Measurements from ENCODE around the gene FSIP2. TPM values are rescaled to one million over a fixed set of nuclear protein-coding genes. Genes with fewer than 3 reads are reported as not detected.

Gene FSIP2
- total and polyA plus RNA-seq, 2 of the 8 experiments (the other 6 are each of a cell fraction or from before 2014, with no cell fraction given), result 0.47 to 1.4 TPM

DNA sequence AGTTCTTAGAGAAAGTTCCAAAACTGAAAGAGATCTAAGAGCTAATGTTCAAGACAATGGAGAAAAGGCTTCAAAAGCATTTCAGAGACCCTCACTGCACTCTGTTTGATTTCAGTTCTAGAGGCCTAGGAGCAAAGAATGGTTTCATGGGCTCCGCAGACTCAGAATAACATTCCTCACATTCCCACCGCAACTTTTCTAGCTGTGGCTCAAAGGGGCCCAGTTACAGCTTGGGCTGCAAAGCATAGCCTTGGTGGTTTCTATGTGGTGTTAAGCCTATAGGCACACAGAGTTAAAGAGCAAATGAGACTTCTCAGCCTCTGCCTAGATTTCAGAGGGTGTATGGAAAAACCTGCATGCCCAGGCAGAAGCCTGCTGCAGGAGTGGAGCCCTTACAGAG, 73.0 kb downstream of the FSIP2 start:
- Histone ChIP-seq H4K91ac (replicated peaks; ENCODE audit: insufficient read length, low read length) (no peak overlapping the region), H2AFZ (ENCODE audit: low read length) (no peak overlapping the region), H3K27me3 (replicated peaks in 1 of 4; ENCODE audit: control insufficient read depth in 3 of 4, extremely low read depth in 1 of 4, insufficient read depth in 3 of 4, low read length in 3 of 4) (no peaks in the 10 kb centered on the region), H4K20me1 (replicated peaks in 1 of 2; ENCODE audit: control insufficient read depth in 1 of 2, insufficient read depth in 2 of 2, low read length in 2 of 2) (no peaks in the 10 kb centered on the region), H3K4me2 (ENCODE audit: insufficient read depth in 1 of 2, low read depth in 2 of 2, low read length in 2 of 2) (no peak overlapping the region), H3K4ac (replicated peaks; ENCODE audit: insufficient read length, low read depth, low read length) (no peak overlapping the region), H3K4me3 (ENCODE audit: extremely low read depth in 1 of 4, insufficient read depth in 2 of 4, low read depth in 3 of 4, low read length in 4 of 4) (no peak overlapping the region), H2BK20ac (ENCODE audit: low read length) (no peak overlapping the region), H3K23me2 (ENCODE audit: low read depth, low read length) (no peaks in the 10 kb centered on the region), H3K27ac (ENCODE audit: low read depth, low read length) (no peak overlapping the region), H3K4me1 (replicated peaks in 1 of 4; ENCODE audit: control insufficient read depth in 3 of 4, insufficient read depth in 4 of 4, low read length in 3 of 4) (no peaks in the 10 kb centered on the region), H2BK15ac (ENCODE audit: low read length) (no peak overlapping the region), H3K56ac (replicated peaks; ENCODE audit: insufficient read length, low read depth, low read length) (no peak overlapping the region), H3K79me1 (ENCODE audit: low read depth, low read length) (no peaks in the 10 kb centered on the region), H2AK5ac (ENCODE audit: low read depth, low read length) (no peak overlapping the region), H2BK5ac (ENCODE audit: low read depth, low read length) (no peak overlapping the region; the same call in 1 of the 2 replicates), H3K36me3 (ENCODE audit: control insufficient read depth in 2 of 4, insufficient read depth in 4 of 4, low read length in 3 of 4) (no peaks in the 10 kb centered on the region; a peak in 2 of 8 replicates), H3K23ac (ENCODE audit: insufficient read length) (no peak overlapping the region), H3K9me3 (ENCODE audit: insufficient read depth in 2 of 2, low read depth in 1 of 2, low read length in 1 of 2) (peaks cover 0 to 9% of the 10 kb centered on the region in 2 experiments; a peak in 1 of 4 replicates), H3K9ac (replicated peaks in 1 of 4; ENCODE audit: extremely low read depth in 1 of 4, low read depth in 3 of 4, low read length in 3 of 4) (no peak overlapping the region), H4K5ac (ENCODE audit: insufficient read length, low read depth, low read length) (no peak overlapping the region), H3K79me2 (ENCODE audit: control insufficient read depth in 1 of 2, insufficient read depth in 2 of 2, low read length in 2 of 2) (no peaks in the 10 kb centered on the region), H4K8ac (ENCODE audit: extremely low read depth, insufficient read depth, low read length) (no peak overlapping the region), H2BK12ac (ENCODE audit: low read depth, low read length) (no peak overlapping the region), H3K18ac (ENCODE audit: extremely low read depth, low read length) (no peak overlapping the region), H3K14ac (ENCODE audit: insufficient read length) (no peak overlapping the region), H2BK120ac (replicated peaks; ENCODE audit: low read depth, low read length) (no peak overlapping the region)
- no peak for FAIRE-seq
- ChIA-PET POLR2A (ENCODE audit: partially characterized antibody) (interaction anchor here (0.8 to 1.1 kb wide), 2 partner anchors 17 to 39 kb away, joined by 3 to 4 read pairs; no protein-coding TSS in a partner anchor), CTCF (ENCODE audit: partially characterized antibody) (interaction anchor here (0.6 to 0.7 kb wide), 2 partner anchors 55 to 183 kb away, joined by 3 read pairs; no protein-coding TSS in a partner anchor)
- TF ChIP-seq GTF2F1 (IDR thresholded peaks at IDR 0.05; ENCODE audit: borderline replicate concordance, low read depth, low read length), result no peak
- TF ChIP-seq TEAD4 (IDR thresholded peaks at IDR 0.05; ENCODE audit: low read depth, low read length), result peak; percentile 74
- 93% methylated on average over 2 of the region's 2 CpGs; no CpG with 5 or more reads in 1 of the 2 experiments for WGBS, 2 experiments (ENCODE audit: extremely low coverage in 1 of 2, insufficient coverage in 1 of 2, insufficient read length in 1 of 2, insufficient replicate concordance in 2 of 2, low coverage in 1 of 2, low lambda C conversion rate in 2 of 2, missing lambda C conversion rate in 1 of 2)
- DNase-seq (ENCODE audit: low read depth in 1 of 2, low spot score in 2 of 2), result no peak

All from H1 (cell line).